Glutamatergic neuron (in vitro differentiated cells): ENCODE data around the gene CNDP2. TPM values are rescaled to one million over a fixed set of nuclear protein-coding genes. Genes with fewer than 3 reads are reported as not detected.
A peak's percentile ranks its signal among the peaks of the same experiment; 100 is the strongest.

Experiments
- DNase-seq: peaks from one replicate; pipeline ENCODE4 v3.0.0; 2022
- H3K27ac Mint-ChIP-seq: one replicate; pipeline ENCODE4 v1.8.0; 2020; ENCODE audit warnings: mild to moderate bottlenecking, mixed read lengths, inconsistent platforms; ENCODE audit not compliant: unreplicated experiment
- H3K27me3 Mint-ChIP-seq: one replicate; pipeline ENCODE4 v1.8.0; 2020; ENCODE audit warnings: mild to moderate bottlenecking, moderate library complexity, mixed read lengths, inconsistent platforms; ENCODE audit not compliant: unreplicated experiment
- H3K36me3 Mint-ChIP-seq: one replicate; pipeline ENCODE4 v1.8.0; 2020; ENCODE audit warnings: mild to moderate bottlenecking, mixed read lengths, inconsistent platforms; ENCODE audit not compliant: unreplicated experiment
- H3K4me1 Mint-ChIP-seq: one replicate; pipeline ENCODE4 v1.8.0; 2020; ENCODE audit warnings: mild to moderate bottlenecking, low read depth, mixed read lengths, inconsistent platforms; ENCODE audit not compliant: unreplicated experiment
- H3K4me3 Mint-ChIP-seq: one replicate; pipeline ENCODE4 v1.8.0; 2020; ENCODE audit warnings: mild to moderate bottlenecking, mixed read lengths, inconsistent platforms; ENCODE audit not compliant: unreplicated experiment
- H3K9me3 Mint-ChIP-seq: one replicate; pipeline ENCODE4 v1.8.0; 2020; ENCODE audit warnings: mild to moderate bottlenecking, moderate library complexity, mixed read lengths, inconsistent platforms; ENCODE audit not compliant: unreplicated experiment
- total RNA-seq: library from RNA; stranded (reverse); fragmentation: NEBNext Ultra II Directional; extraction: Animal tissue kit (Norgen Biotek cat#: 25700); gene quantifications from one replicate; pipeline ENCODE4 v1.2.1, GENCODE V29; 2021; ENCODE audit not compliant: unreplicated experiment
- TF ChIP-seq, protein P1 (sequence below): fragments of 200-600 bp; sonication (generic); IDR thresholded peaks from one replicate; pipeline ENCODE4 v1.5.0; 2021; ENCODE audit not compliant: partially characterized antibody, unreplicated experiment

Gene CNDP2
- total RNA-seq, 1 donor from 2014 or later, result 123 TPM

DNA sequence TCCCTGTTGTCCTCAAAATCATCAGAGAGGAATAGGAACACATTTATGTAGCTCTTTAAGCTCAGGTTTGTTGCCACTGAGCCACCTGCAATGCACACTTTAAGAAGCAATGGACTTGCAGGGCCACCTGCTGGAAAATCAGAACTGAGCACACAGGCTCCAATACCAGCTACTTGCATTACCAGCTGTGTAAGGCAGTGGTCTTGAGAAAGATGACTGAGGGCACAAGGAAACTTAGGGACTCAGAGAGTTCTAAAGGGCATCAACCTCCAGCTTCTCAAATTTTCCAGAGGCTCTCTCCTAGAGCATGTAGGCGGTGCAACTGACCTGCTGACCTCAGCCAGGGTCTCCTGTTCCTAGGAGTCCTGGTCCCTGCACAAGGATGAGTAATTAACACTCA is 2.5 kb upstream of the CNDP2 start:
- DNase-seq, result no peak
- H3K4me3 Mint-ChIP-seq, result no peak overlapping the region

DNA sequence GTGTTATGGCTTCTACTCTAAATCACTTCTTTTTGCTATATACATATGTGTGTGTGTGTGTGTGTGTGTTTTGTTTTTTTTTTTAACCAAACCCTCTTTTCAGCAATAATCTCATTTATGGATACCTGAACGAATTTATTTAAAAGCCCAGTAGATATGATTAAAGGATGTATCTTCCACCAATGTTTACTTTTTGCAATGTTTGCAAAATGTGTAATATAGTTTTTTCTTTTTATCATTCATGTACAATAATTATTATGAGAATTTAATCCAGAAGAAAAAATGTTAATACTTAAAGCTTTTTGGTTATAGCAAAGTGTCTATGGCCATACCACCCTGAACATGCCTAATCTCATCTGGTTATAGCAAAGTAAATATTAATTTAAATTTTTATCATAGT is 1.6 kb upstream of the CNDP2 start:
- H3K36me3 Mint-ChIP-seq, result no peaks in the 10 kb centered on the region
- H3K27me3 Mint-ChIP-seq, result peaks cover 3% of the 10 kb centered on the region
- peaks cover 5% of the 10 kb centered on the region for H3K9me3 Mint-ChIP-seq
- peaks cover 9% of the 10 kb centered on the region for H3K4me1 Mint-ChIP-seq
- H3K27ac Mint-ChIP-seq, result no peak overlapping the region
- peak overlapping the region; percentile 98 for H3K4me3 Mint-ChIP-seq
- TF ChIP-seq, protein P1, sequence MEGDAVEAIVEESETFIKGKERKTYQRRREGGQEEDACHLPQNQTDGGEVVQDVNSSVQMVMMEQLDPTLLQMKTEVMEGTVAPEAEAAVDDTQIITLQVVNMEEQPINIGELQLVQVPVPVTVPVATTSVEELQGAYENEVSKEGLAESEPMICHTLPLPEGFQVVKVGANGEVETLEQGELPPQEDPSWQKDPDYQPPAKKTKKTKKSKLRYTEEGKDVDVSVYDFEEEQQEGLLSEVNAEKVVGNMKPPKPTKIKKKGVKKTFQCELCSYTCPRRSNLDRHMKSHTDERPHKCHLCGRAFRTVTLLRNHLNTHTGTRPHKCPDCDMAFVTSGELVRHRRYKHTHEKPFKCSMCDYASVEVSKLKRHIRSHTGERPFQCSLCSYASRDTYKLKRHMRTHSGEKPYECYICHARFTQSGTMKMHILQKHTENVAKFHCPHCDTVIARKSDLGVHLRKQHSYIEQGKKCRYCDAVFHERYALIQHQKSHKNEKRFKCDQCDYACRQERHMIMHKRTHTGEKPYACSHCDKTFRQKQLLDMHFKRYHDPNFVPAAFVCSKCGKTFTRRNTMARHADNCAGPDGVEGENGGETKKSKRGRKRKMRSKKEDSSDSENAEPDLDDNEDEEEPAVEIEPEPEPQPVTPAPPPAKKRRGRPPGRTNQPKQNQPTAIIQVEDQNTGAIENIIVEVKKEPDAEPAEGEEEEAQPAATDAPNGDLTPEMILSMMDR, result no peak
- no peak for DNase-seq

More for the DNA sequence above, 2.5 kb upstream of the CNDP2 start:
- Mint-ChIP-seq H3K27ac (no peak overlapping the region), H3K4me1 (peaks cover 4% of the 10 kb centered on the region), H3K36me3 (no peaks in the 10 kb centered on the region), H3K27me3 (peaks cover 3% of the 10 kb centered on the region), H3K9me3 (peaks cover 5% of the 10 kb centered on the region)
- TF ChIP-seq, protein P1, result peak; percentile 13

DNA sequence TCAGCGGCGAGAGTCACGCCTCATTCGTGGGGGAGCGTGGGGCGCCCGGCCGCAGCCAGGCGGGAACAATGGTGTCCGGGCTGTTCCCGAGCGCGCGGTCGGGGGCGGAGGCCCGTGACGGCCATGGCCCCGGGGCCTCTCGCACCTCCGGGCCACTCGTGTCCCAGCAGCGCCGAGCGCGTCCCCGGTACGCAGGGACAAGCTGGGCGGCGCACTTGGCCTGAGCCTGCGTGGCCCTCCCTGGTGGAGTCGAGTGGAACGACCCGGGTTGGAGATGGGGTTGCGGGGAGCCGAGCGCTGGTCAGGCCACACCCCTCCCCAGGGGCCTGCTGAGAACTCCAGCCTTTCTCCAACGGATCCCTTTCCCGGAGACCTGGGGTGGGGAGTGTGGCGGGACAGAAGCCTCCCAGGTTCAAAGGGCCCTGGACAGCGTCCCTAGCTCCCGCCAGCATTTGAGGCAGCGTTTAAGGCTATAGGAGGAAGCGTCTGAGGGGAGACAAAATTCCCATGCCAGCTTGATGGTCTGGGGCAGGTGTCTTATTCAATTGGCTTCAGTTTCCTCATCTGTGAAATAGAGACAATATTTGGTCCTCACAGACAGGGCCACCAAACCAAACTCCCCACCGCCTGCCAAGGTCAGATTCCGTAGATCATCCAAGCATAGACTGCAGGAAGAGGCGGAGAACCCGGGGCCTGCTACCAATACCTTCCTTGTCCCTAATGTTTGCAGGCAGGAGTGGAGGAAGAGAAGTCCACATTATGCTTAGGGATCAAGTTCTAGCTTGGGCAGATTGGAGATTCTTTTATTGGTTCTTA is 553 bp downstream of the CNDP2 start:
- peaks cover 3% of the 10 kb centered on the region for H3K27me3 Mint-ChIP-seq
- H3K4me3 Mint-ChIP-seq, result peak overlapping the region; percentile 98
- no peaks in the 10 kb centered on the region for H3K36me3 Mint-ChIP-seq
- peak overlapping the region; percentile 68 for H3K27ac Mint-ChIP-seq
- DNase-seq, result peak; percentile 79
- TF ChIP-seq, protein P1, result no peak
- peaks cover 8% of the 10 kb centered on the region for H3K9me3 Mint-ChIP-seq
- peaks cover 11% of the 10 kb centered on the region for H3K4me1 Mint-ChIP-seq

DNA sequence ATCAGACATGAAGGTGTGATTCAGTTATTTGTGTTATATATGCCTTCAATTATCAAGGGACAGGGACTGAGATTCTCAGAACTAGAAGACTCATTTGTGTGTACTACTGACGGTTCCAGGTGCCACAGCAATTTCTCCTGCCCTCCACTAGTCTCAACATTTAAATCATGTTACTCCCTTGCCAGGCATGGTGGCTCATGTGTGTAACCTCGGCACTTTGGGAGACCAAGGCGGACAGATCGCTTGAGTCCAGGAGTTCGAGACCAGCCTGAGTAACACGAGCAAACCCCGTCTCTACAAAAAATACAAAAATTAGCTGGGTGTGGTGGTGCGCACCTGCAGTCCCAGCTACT is 1.1 kb downstream of the CNDP2 start:
- peaks cover 8% of the 10 kb centered on the region for H3K9me3 Mint-ChIP-seq
- H3K27me3 Mint-ChIP-seq, result peaks cover 3% of the 10 kb centered on the region
- DNase-seq, result no peak
- no peaks in the 10 kb centered on the region for H3K36me3 Mint-ChIP-seq
- peak overlapping the region; percentile 78 for H3K4me3 Mint-ChIP-seq
- peaks cover 11% of the 10 kb centered on the region for H3K4me1 Mint-ChIP-seq
- TF ChIP-seq, protein P1, result no peak
- peak overlapping the region; percentile 2 for H3K27ac Mint-ChIP-seq

DNA sequence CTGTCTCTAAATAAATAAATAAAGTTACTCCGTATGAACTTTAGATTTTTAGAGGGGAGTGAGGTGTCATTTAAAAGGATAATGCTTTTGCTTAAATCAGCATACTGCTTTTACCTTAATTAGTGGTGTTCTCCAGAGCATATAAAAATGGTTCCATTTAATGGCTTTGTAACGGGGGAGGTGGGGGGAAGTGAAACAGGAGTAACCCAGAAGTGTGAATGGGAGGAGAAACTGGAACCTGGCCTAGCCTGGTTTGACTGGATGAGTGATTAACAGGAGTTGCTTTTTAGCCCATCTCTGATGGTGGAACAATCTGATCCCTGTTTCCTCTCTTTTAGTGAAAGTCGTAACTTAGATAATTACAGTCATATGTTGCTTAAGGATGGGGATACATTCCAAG is 1.6 kb downstream of the CNDP2 start:
- Mint-ChIP-seq H3K27me3 (peaks cover 3% of the 10 kb centered on the region), H3K27ac (no peak overlapping the region), H3K4me1 (peaks cover 11% of the 10 kb centered on the region), H3K36me3 (no peaks in the 10 kb centered on the region), H3K9me3 (peaks cover 8% of the 10 kb centered on the region), H3K4me3 (peak overlapping the region; percentile 78)
- DNase-seq, result no peak
- TF ChIP-seq, protein P1, result no peak
